GM12864 (cell line): Measurements from ENCODE around the gene ILKAP.

ENCODE experiments used
- DNase-seq: peaks from one replicate; pipeline ENCODE4 v3.0.0-alpha.2; 2011; ENCODE audit warnings: low read depth
- H3K4me3 ChIP-seq: 2 replicates; pipeline ENCODE4 v1.5.1; 2011; ENCODE audit warnings: mild to moderate bottlenecking, low read depth, low read length, control low read depth
- TF ChIP-seq, protein P1 (sequence below): IDR thresholded peaks from 2 replicates; pipeline ENCODE4 v1.5.1; 2011; ENCODE audit warnings: low read depth, mild to moderate bottlenecking, moderate library complexity, low read length, control low read depth, inconsistent platforms; ENCODE audit errors: missing control alignments

The ILKAP gene

DNA sequence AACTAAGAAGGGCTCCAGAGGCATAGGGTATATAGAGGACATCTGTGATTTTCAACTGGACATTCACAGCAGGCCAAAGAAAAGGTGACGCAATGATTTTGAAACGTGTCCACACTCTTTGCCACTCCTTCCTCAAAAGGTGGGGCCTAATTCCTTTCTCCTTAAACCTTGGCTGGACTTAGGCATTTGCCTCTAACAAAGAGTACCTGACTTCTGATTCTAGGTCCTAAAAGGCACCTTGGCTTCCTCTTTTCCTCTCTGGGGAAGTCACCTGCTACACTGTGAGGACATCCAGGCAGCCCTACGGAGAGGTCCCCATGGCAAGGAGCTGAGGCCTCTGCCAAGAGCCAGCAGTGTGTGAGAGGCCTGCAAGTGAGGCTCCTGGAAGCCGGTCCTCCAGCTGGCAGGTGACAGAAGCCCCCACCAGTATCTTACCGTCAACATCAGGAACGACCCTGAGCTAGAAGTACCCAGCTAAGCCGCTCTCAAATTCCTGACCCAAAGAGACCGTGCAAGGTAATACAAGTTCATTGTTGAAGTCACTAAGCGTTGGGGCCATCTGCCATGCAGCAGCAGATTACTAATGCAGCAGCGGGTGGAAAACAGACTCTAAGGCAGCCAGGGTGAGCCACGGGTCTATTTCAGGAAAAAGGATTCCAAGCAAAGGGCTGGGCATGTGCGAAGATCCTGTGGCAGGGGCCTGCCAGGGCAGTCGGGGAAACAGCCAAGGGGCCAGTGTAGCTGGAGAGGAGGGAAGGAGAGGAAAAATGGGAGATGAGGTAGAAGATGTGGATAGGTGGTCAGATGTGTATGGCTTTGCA lies 43.7 kb upstream of the ILKAP start:
- TF ChIP-seq, protein P1, sequence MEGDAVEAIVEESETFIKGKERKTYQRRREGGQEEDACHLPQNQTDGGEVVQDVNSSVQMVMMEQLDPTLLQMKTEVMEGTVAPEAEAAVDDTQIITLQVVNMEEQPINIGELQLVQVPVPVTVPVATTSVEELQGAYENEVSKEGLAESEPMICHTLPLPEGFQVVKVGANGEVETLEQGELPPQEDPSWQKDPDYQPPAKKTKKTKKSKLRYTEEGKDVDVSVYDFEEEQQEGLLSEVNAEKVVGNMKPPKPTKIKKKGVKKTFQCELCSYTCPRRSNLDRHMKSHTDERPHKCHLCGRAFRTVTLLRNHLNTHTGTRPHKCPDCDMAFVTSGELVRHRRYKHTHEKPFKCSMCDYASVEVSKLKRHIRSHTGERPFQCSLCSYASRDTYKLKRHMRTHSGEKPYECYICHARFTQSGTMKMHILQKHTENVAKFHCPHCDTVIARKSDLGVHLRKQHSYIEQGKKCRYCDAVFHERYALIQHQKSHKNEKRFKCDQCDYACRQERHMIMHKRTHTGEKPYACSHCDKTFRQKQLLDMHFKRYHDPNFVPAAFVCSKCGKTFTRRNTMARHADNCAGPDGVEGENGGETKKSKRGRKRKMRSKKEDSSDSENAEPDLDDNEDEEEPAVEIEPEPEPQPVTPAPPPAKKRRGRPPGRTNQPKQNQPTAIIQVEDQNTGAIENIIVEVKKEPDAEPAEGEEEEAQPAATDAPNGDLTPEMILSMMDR = no peak
- no peak overlapping the region for H3K4me3 ChIP-seq
- DNase-seq = no peak

DNA sequence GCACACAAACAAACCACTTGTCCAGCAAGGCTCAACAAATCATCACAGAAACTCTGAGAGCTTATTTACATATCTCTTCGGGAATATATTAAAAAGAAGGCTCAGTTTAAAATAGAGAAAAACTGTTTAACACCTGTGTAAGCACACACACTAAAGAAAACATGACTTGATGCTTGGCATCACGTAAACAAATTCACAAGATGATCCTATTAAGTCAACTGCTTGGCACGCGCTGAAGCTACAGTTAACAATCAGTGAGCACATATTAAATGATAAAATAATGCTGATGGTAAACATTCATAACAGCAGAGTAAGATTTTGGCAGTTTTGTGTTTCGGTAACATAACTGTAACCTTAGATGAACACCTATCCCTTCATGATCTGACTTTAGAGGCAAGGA lies 40.7 kb upstream of the ILKAP start:
- TF ChIP-seq, protein P1 = no peak
- DNase-seq = no peak
- no peak overlapping the region for H3K4me3 ChIP-seq

DNA sequence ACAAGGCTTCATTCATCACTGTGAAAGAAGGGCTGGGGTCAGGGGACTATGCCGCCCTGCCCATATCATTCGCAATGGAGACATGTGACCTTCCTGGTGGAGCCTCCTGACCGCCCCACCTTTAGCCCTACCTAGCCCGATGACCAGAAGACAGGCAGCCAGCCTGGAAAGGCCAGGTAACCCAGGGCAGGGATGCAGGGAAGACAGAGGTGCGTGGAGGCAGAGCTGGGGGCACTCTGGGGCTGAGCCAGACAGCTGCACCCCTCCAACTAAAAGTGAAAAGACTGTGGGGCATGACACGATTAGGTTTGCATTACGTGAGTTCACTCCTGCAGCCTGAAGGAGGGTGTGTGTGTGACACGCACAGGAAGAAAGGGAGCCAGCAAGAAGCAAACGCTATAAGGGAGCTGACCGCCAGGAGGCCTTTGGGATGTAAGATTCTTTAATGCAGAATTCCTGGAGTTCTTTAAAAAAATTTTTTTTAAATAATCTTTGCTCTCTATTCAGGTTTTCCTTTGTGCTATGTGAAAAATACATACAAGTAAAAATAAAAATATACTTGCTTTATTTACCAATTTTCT lies 40.1 kb upstream of the ILKAP start:
- TF ChIP-seq, protein P1 = no peak
- H3K4me3 ChIP-seq = no peak overlapping the region
- no peak for DNase-seq

DNA sequence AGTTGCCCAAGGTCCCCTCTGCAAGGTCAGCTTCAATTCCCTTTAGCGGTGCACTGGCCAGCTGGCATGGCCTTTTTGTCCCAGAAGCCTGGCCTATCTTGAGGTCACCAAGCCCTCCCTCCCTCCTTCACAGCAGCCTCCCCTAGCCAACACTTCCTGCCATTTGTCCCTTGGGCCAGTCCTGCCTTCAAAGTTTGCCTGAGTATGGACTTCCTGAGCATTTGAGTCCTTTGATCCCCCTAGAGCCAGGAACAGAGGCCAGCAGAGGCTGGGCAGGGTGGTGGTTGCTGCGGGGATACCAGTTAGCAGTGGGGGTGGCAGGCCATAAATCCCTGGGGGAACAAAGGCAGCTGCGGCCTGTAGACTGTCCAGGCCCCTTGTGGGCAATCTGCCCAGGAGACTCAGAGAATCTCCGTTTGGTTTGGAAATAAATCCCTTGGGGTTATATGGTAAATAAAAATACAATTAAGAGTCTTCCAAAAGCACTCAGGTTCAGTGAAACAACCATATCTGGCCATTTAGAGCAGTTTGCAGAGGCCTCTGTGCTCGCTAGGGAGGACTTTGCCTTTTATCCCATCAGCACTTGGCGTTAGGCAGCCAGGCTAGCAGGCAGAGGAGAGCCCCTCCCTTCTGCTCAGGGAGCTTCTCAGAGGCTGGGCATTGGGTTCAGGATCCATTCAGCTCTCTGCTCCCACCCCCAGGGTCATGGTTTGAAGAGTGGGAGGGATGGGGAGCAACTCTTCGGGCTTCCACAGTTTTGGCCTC lies 39.4 kb upstream of the ILKAP start:
- DNase-seq = no peak
- TF ChIP-seq, protein P1 = no peak
- H3K4me3 ChIP-seq = no peak overlapping the region

DNA sequence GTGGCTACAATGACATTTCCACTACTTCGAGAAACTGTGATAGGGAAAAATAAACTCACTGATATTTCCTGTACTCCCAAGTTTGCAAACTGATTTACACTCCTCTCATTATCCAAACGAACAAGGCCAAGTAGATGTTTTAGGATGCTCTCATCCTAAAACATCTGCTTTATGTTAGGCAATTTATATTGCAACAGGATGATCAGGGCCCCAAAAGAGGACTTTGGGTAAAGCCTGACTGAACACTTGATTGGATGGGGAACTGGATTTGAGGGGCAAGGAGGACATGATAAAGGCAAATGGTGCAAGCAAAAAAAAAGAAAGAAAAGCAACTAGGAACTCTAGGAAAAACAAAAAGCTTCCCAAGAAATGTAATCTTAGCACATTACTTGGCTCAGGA lies 38.5 kb upstream of the ILKAP start:
- TF ChIP-seq, protein P1 = no peak
- H3K4me3 ChIP-seq = no peak overlapping the region

DNA sequence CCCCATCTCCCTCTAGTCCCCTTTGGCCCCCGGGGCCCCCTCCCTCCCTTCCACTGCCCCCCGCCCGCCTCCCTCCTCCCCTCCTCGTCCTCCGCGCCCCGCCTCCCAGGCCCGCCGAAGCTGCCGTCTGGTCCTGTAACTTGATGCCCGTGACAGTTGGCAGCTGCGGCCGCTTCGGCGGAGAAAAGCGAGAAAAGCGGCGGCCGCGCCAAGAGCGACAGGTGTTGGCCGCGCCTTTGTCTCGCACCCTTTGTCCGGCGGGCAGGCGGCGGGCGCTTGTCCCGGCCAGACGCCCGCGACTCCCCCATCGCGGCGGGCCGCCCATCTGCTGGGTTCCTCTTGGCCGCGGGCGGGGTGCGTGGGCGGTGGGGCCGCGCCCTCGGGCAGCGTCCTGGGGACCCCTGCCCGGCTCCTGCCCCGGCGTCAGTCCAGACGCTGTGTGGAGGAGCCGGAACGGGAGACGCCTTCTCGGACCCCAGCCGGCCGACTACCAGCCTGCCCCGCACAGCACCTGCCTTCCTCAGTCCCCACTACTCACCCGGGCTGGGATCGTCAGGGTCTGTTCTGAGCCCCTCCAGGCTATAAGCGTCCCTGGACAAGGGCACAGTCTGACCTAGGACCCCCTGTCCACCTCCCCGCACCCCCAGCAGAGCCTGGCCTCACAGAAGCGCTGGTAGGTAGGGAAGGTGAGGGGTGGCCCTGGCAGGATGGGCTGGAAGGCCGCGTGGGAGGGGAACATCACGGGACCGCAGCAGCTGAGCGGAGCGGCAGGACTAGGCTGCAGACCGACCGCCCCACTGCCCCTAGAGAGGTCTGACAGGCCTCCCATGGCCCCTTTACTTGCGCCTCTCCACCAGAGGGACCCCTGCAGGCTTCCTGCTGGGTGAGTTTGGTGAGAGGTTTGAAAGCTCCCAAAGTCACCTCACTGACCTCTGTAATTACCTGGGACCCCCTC lies 37.5 kb upstream of the ILKAP start:
- DNase-seq = no peak
- TF ChIP-seq, protein P1 = no peak
- H3K4me3 ChIP-seq = no peak overlapping the region

More for the DNA sequence above, 38.5 kb upstream of the ILKAP start:
- DNase-seq = no peak
